Activated CD8-positive, alpha-beta memory T cell treated with anti-CD3 and anti-CD28 coated beads for 36 hours (primary cell): Measurements from ENCODE around the gene SOCS3. TPM values are rescaled to one million over a fixed set of nuclear protein-coding genes. Genes with fewer than 3 reads are reported as not detected.

Source experiments
- CTCF ChIA-PET: fragments of 350-600 bp; sonication (Branson Sonifier 250); formaldehyde crosslinking; loops from one replicate; lab custom pipeline; 2021; ENCODE audit warnings: antibody characterized with exemption; lab: Charles Lee
- POLR2A ChIA-PET: fragments of 350-600 bp; sonication (Branson Sonifier 250); formaldehyde crosslinking; loops from one replicate; lab custom pipeline; 2021; ENCODE audit warnings: antibody characterized with exemption; lab: Charles Lee
- total RNA-seq, 2 experiments: library from RNA; stranded (reverse); gene quantifications; one replicate each; pipeline ENCODE4 v1.2.3, GENCODE V29; 2021

The SOCS3 gene
- total RNA-seq, 2 experiments from 2014 or later = 27.8 to 28.6 TPM

DNA sequence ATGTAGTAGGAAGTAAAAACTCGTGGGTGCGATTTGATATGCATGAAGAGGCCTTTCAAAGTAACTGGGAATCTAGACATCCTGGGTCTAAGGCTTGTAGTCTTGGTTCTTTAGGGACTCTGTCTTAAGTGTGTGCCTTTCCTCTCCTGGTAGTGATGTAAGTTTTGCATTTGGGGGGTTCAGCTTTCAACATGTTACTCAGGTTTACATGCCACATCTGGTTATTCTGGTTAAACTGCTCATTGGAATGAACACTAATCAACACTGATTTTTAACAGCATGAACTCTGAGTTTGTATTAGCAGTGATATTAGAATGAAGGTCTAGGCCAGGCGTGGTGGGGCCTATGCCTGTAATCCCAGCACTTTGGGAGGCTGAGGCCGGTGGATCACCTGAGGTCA, 33.7 kb upstream of the SOCS3 start:
- POLR2A ChIA-PET = no interaction called here
- CTCF ChIA-PET = no interaction called here

DNA sequence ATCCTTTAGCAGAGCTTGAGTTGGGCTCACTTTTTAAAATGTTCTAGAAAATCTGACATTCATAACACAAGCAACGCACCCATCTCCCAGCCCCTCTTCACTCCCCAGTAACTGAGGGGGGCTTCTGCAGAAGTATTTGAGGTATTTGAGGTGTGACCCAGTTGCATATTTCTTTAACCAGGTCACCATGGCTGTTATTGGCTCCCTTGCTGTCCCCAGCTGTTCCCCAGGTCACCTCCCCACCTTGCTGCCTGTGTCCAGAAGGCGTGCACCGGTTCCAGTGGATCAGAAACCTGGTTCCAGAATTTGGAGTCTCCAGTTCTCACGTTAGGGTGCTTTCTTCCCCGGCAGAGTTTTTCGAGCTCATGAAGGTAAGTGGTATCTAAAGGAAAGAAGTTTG, 32.4 kb upstream of the SOCS3 start:
- ChIA-PET CTCF (interaction anchor here (1.0 to 1.1 kb wide), 2 partner anchors 20 to 30 kb away, joined by 3 to 5 read pairs; no protein-coding TSS in a partner anchor), POLR2A (no interaction called here)

DNA sequence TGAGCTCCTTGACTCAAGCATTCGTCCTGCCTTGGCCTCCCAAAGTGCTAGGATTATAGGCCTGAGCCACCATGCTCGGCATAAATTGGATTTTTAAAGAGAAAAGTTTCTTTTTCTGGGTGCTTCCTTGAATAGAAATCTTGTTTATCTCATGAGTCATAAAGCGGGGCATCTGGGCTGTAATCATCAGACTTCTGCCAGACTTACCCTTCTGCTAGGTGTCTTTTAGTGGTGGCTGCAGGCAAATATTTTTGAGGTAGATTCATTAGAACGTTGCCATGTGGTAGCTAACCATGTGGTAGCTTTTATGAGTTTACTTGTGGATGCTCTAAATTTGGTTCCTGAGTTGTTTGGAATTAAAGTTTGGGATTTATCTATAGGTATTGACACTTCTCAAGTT, 32.0 kb upstream of the SOCS3 start:
- ChIA-PET POLR2A (no interaction called here), CTCF (interaction anchor here (1.0 to 1.1 kb wide), 2 partner anchors 20 to 30 kb away, joined by 3 to 5 read pairs; no protein-coding TSS in a partner anchor)

DNA sequence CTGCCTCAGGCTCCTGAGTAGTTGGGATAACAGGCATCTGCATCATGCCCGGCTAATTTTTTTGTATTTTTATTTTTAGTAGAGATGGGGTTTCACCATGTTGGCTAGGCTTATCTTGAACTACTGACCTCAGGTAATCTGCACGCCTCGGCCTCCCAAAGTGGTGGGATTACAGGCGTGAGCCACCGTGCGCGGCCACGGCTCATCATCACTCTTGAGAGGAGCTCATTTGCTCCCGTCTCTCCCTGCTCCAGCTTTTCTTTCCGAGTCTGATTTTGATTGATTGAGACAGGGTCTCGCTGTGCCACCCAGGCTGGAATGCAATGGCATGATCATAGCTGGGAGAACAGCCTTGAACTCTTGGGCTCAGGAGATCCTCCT, 31.2 kb upstream of the SOCS3 start:
- ChIA-PET POLR2A (no interaction called here), CTCF (interaction anchor here (1.0 kb wide), 1 partner anchor 17 kb away, joined by 3 read pairs; no protein-coding TSS in a partner anchor)

DNA sequence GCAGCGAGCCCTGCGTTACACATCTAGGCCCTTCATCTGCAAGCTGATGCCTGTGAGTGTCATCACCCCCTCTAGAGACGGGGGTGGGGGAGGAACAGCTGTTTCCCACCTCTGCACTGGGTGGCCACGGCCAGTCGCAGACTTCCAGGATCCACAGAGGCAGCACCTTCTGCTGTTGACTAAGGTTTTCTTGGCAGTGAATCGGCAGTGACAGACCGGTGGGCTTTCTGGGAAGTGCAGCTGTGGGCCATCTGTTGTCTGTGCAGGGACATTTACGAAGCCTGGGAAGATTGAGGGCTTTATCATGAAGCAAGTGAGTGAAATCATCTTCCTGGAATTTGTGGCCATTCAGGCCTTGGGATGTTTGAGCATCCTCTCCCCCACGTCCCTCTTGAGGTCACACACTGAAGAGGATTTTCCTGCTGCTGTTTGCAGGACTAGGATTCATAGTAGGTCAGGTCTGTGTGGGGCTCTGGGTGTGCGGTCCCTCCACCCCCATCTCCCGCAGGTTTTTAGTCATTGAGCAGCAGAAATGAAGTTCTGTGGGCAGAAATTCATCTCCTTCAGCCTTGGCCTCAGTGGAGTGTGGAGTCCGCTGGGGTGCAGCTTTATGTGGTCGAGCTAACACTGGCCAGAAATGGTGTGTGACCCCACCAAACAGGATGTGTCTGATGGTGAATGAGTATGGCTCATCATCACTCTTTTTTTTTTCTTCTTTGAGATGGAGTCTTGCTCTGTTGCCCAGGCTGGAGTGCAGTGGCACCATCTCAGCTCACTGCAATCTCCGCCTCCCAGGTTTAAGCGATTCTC, 30.6 kb upstream of the SOCS3 start:
- ChIA-PET CTCF (interaction anchor here (1.0 kb wide), 1 partner anchor 17 kb away, joined by 3 read pairs; no protein-coding TSS in a partner anchor), POLR2A (no interaction called here)

DNA sequence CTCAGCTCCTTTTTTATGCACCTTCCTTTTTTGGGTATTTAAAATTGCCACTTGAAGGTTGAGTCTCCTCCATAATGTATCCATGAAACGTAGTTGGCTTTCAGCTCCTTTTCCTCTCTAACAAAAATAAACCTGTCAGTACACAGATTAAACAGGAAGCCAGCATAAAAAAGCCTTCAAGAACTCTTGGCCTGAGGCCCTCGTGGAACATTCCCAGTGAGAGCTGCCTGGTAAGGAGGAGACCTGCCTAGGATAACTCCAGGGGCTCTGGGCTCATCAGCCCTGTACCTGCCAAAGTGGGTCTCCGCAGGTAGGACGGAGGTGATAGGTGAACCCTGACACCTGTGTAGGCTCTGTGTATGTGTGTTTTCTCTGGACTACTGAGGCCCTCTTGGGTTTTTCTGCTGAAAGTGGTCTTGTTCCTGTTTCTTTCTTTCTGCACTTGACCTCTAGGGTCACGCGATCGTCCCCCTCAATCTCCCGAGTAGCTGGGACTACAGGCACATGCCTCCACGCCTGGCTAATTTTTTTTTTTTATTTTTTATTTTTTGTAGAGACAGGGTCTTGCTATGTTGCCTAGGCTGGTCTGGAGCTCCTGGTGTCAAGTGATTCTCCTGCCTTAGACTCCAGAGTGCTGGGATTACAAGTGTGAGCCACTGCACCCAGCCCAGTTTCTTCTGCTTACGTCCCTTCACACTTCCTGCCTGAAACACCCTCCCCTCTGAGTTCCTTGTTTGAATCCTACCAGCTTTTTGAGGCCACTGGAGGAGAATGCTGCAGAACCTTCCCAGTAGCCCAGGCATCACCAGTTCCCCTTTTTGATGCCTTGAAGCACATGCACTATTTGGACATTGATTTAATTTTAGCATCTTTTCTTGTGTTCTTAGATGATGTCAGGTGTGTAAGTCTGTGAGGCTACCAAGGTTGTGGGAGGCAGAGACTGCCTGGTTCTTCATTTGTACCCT, 28.4 kb upstream of the SOCS3 start:
- ChIA-PET CTCF (no interaction called here), POLR2A (interaction anchor here (0.6 kb wide), 2 partner anchors 8 to 75 kb away, joined by 3 to 5 read pairs; no protein-coding TSS in a partner anchor)

DNA sequence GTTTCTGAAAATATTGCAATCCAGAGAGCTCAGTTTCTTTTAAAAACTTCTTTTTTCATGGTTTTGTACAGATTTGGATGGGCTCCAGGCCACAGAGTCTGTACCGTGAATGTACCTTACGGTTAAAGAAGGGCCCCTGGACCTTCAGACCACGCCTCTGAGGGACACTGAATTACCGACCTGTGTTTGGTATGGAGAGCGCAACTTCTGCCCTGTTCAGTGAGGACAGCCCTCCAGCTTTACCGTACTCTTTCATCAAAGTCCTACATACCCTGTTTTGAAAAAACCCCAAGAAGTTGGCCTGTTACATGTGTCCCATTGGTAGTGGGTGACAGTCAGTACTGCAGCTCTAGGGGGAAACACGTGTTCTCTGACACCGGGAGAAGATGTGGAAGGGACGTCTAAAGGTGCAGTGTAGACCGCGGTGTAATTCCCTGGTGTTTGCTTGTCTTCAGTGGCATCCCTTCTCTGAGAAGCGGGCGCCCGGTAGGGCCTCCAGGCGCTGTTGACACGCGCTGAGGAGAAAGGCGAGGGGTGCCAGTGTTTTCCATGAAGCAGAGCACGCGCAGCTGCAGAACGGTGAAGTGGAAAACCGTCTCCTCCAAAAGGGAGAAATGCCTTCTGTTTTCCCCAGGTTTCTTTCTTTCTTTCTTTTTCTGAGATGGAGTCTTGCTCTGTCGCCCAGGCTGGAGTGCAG, 24.8 kb upstream of the SOCS3 start:
- CTCF ChIA-PET = interaction anchor here (0.6 to 1.2 kb wide), 2 partner anchors 34 kb away, joined by 4 read pairs; no protein-coding TSS in a partner anchor
- POLR2A ChIA-PET = interaction anchor here (0.7 to 0.9 kb wide), 3 partner anchors 28 to 69 kb away, joined by 3 to 13 read pairs (median 4); no protein-coding TSS in a partner anchor

DNA sequence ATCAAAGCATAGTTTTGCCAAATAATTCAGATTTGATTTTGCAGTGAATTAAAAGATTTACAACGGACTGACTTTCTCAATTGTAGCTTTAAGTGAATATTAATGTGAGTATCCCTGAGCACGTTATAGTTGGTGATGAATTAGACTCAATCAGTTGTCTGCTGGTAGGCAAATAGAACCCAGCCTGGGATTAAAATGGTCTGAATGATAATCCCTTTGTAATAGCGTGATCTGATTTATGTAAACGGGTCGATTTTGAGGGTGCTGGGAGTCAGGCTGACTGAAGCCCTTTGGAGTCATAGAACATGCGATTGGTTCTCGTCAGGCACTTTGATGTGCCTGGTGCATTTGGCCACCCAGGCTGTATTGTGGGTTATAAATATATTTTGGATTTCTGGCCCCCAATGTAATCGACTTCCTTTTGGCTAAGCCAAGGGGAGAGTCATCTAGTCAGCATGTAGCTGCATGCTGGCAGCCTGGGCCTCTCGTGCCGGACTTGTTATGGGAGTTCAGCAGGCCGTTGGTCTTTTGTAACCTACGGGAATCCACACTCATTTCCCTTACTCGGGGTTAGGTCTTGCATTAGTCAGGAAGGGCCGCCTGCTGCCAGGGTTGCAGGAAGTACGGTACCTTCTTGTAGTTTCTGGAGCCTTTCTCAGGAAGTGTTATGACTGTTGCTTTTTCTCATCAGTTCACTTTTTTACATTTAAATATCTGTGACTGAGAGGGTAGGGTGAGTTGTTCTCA, 24.0 kb upstream of the SOCS3 start:
- POLR2A ChIA-PET = interaction anchor here (0.7 to 3.1 kb wide), 4 partner anchors 25 to 68 kb away, joined by 3 to 21 read pairs (median 8); partner anchors contain the start of gene SOCS3
- CTCF ChIA-PET = interaction anchor here (0.6 to 1.2 kb wide), 3 partner anchors 29 to 35 kb away, joined by 3 to 4 read pairs (median 4); no protein-coding TSS in a partner anchor

DNA sequence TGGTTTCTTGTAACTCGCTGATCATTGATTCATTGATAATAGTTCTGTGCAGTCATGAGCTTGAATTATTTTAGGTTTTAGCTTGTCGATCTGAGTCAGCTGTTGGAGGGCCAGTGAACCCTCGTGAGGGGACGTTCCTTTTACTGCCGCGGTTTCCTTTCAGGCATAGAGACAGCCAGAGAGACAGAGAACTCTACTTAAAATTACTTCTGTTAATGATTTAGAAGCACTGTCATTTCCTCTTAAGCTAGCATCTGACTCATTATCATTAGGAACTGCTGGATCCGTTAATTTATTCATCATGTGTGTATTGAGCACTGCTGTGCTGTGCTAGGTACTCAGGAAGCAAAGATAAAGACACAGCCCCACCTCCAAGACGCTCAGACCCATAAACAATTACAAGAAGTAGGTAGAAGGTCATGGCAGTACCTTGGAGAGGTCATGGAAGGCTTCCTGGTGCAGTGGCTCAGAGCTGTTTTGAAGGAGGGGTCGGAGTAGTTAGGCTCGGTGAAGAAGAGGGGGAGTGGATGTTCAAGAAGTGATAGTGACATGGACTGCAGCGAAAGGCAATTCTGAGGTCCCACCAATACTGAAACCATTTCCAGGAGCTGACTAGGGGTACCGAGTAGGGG, 21.8 kb upstream of the SOCS3 start:
- CTCF ChIA-PET = interaction anchor here (0.7 to 3.2 kb wide), 5 partner anchors 25 to 130 kb away, joined by 3 to 24 read pairs (median 5); no protein-coding TSS in a partner anchor
- POLR2A ChIA-PET = interaction anchor here (0.6 to 3.1 kb wide), 8 partner anchors 18 to 423 kb away, joined by 3 to 21 read pairs (median 6); partner anchors contain the start of genes SOCS3 and TNRC6C

DNA sequence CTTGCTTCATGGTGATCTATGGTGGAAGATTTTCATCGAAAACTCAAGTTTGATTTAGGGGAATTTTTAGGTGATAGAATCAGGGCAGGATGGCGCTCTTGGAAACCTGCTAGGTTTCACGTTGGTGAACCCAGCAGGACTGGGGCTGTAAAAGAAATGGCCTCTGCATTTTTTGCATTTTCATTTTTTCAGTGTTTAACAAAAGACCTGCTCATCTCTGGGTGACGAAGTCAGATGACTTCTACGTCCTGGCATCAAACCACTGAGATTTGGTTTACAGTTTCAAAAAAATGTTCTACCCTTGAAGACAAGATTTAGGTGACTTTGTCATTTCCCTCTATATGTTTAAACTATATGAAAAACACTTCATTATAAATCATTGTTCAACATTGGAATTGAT, 20.5 kb upstream of the SOCS3 start:
- CTCF ChIA-PET = interaction anchor here (3.2 kb wide), 1 partner anchor 41 kb away, joined by 24 read pairs; no protein-coding TSS in a partner anchor
- POLR2A ChIA-PET = interaction anchor here (0.6 to 0.7 kb wide), 3 partner anchors 8 to 26 kb away, joined by 3 to 4 read pairs (median 3); no protein-coding TSS in a partner anchor

DNA sequence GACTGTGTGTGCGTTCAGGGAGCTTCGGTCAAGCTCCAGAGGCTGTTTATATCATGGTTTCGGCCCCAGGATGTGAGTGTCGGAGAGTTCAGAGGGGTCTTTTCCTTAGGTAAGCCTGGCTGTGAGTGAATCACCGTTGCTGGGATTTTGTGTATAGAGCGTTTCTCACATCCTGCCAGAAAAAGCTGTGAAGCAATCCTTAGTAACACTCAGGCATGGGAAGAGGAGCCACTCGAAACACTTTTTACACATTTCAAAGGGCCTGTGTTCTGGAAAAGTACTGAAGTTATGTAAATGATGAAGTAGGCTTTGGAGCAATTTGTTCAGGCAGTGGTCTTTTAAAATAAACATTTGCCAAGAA, 19.2 kb upstream of the SOCS3 start:
- ChIA-PET CTCF (interaction anchor here (1.0 to 1.6 kb wide), 3 partner anchors 33 to 128 kb away, joined by 3 to 5 read pairs (median 3); no protein-coding TSS in a partner anchor), POLR2A (interaction anchor here (1.2 to 1.9 kb wide), 4 partner anchors 11 to 23 kb away, joined by 4 to 7 read pairs (median 6); partner anchors contain the start of gene SOCS3)

DNA sequence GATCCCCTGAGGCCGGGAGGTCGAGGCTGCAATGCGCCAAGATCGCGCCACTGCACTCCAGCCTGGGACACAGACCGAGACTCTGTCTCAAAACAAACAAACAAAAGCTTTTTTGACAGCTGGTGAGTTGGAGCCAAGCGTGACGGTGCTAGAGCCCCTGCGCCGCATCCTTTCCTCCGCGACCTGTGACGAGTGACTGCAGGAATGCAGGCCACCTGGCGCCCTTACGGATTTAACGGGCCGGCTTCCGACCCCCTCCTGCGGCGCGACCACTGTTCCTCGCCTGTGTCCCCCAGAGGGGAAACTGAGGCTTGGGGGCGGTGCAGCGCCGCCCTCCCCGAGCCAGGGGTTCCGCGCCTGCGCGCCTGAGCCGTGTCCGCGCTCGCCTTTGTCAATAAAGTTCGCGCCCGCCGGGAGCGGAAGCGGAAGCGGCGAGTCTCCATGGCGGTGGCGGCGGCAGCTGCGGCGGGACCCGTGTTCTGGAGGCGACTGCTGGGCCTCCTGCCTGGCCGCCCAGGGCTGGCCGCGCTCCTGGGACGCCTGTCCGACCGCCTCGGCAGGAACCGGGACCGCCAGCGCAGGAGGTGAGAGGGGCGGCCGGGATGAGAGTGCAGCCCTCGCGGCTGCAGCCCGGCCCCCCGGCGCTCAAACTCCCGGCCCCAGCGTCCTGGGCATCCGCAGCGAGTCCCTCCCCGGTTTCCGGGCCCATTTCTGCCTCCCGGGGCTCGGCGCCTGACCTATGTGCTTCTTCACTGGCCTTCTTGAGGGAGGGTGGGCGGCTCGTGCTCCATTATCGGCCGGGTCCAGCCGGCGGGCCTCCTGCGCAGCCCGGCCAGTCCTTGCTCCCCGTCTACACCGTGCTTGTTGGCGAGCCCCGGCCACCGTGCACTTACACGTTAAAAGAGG, 18.6 kb upstream of the SOCS3 start, which contains the start of gene PGS1:
Gene PGS1, plus strand, starts transcription at position 425 of the 906 bp plus-strand sequence. Its CDS starts 17 bp downstream, at position 442.
- CTCF ChIA-PET = interaction anchor here (0.6 to 1.6 kb wide), 4 partner anchors 34 to 127 kb away, joined by 3 to 5 read pairs (median 4); no protein-coding TSS in a partner anchor
- POLR2A ChIA-PET = interaction anchor here (1.2 to 1.9 kb wide), 4 partner anchors 10 to 22 kb away, joined by 4 to 7 read pairs (median 6); partner anchors contain the start of gene SOCS3

DNA sequence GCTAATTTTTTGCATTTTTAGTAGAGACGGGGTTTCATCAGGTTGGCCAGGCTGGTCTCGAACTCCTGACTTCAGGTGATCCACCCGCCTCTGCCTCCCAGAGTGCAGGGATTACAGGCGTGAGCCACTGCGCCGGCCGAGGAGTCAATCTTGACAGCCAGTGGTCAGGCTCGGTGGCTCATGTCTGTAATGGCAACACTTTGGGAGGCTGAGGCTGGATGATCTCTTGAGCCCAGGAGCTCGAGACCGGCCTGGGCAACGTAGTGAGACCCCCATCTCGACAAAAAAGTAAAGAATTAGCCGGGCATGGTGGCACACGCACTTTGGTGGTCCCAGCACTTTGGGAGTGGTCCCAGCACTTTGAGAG, 18.0 kb upstream of the SOCS3 start:
- ChIA-PET POLR2A (interaction anchor here (0.7 to 1.9 kb wide), 3 partner anchors 10 to 17 kb away, joined by 4 to 6 read pairs (median 5); partner anchors contain the start of gene SOCS3), CTCF (interaction anchor here (0.6 to 1.6 kb wide), 3 partner anchors 44 to 127 kb away, joined by 3 to 5 read pairs (median 5); no protein-coding TSS in a partner anchor)

DNA sequence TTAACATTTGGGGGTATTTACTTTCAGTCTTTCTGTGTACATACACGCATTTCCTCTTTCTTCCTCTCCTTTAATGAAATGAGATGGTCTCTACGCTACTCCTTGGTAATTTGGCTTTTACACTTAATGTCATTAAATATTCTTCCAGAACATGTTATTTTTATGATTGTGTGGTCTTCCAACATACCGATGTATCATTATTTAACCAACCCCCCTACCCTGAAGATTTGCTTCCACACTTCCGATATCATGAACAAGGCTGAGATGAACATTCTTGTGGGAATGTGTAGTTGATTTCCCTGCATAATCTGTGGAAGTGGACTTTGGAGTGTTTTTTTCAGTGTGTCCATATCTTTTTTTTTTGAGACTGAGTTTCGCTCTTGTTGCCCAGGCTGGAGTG, 16.3 kb upstream of the SOCS3 start:
- POLR2A ChIA-PET = no interaction called here

DNA sequence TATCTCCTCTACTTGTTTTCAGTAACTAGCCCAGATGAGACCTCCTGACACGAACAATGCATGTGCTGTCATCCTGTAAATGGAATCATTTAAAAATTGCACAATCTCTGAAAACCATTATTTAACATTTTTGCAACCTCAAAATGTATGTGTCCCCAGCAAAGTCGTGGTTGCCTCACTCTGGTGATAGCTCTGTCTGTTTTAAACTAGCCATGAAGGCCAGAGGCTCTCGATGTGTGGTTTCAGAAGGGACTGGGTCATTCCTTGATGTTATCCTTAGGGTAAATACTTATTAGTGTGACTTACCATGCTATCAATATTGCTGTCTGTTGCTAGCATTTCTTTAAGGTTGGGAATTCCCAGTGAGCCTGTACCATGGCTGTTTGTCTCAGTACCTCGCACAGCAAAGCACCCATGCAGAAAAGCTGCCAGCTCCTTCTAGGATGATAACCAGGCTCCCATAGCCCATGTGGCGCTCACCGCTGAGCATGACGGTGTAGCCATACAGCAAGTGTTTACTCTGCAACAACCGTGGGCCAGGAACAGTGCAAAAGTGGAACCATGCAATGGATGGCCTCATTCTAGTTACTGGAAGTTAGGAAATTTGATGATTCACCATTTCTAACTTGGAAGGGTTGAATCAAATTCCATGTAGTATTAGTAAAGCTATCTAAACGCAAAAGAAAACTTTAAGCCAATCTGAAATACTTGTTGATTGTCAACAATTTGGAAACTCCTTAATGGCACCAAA, 15.7 kb upstream of the SOCS3 start:
- ChIA-PET CTCF (no interaction called here), POLR2A (no interaction called here)

More for the DNA sequence above, 16.3 kb upstream of the SOCS3 start:
- CTCF ChIA-PET = no interaction called here
